Choroid plexus epithelial cell (primary cell): Measurements from ENCODE around the gene SPATA1.

Source experiments
- DNase-seq: peaks from one replicate; pipeline ENCODE4 v3.0.0-alpha.2; 2010; ENCODE audit warnings: low read depth
- H3K4me3 ChIP-seq: 2 replicates; pipeline ENCODE4 v1.5.1; 2011; ENCODE audit warnings: low read depth, mild to moderate bottlenecking, control low read depth, low read length, moderate library complexity
- CTCF ChIP-seq: conservative IDR thresholded peaks from 2 replicates; pipeline ENCODE4 v1.5.1; 2011; ENCODE audit warnings: low read depth, mild to moderate bottlenecking, control low read depth, inconsistent platforms, low read length, moderate library complexity

The SPATA1 gene

DNA sequence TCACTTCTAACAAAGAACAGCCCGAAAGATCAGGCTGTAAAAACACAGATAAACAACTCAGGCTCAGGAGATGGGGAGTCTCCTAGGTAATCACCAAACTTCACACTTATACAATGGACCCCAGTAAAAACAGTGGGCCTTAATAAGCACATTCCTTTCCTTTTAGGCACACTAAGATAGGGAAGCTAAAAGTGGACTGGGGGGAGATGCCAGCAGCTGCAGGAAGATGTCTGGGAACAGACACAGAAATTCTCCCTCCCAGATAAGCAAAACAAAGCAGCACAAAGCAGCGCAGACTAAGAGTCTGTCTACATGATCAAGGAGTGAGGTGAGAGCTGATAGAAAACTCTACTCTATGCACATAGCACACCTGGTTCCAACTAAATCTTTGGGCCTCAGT, 97.0 kb downstream of the SPATA1 start:
- H3K4me3 ChIP-seq: no peak overlapping the region
- peak; percentile 50 for DNase-seq
- no peak for TF ChIP-seq CTCF

GRCh38 chr1:84603941-84604830, 98.0 kb downstream of the SPATA1 start:
- peak; percentile 53 for TF ChIP-seq CTCF
- no peak overlapping the region for H3K4me3 ChIP-seq
- peak; percentile 63 for DNase-seq

DNA sequence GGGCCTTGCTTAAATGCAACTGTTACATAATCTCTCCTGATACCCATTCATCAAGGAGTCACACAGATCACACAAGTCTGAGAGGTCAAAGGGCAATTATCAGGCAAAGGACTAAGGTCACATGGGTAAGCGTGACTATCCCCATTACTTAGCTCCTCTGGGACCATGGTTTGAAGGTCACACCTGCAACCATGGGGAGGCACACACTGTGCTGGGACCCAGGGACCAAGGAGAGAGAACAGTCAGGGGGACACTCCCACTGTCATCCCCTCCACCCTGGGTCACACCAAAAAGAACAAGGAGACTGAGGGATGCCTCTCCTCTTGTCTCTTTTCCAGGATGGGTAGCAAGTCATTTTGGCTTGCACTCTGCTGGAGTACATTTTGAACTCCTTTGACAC, 99.0 kb downstream of the SPATA1 start:
- DNase-seq: no peak
- H3K4me3 ChIP-seq: no peak overlapping the region
- TF ChIP-seq CTCF: no peak

DNA sequence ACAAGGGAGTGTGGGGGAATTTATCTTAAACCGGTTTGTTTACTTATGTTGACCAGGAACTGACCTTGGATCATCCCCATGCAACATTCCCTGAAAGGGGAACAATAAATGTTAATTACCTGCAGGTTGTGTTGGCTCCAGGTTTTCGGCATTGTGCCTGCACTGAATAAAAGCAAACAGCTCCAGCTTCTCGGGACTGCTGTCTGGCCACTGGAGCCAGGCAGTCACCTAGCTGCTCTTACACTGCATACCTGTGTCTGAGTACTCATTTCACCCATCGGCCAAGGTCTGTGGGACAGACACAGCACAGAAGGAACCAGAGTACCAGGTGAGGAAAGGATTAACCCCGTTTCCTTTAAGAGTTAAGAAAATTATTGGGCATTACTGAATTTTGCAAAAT, 100.8 kb downstream of the SPATA1 start:
- H3K4me3 ChIP-seq: no peak overlapping the region
- DNase-seq: no peak
- no peak for TF ChIP-seq CTCF

- H3K4me3 ChIP-seq: no peak overlapping the region
- DNase-seq: no peak
- TF ChIP-seq CTCF: no peak
These were observed 104.9 kb downstream of the SPATA1 start for GRCh38 chr1:84611091-84611490.

DNA sequence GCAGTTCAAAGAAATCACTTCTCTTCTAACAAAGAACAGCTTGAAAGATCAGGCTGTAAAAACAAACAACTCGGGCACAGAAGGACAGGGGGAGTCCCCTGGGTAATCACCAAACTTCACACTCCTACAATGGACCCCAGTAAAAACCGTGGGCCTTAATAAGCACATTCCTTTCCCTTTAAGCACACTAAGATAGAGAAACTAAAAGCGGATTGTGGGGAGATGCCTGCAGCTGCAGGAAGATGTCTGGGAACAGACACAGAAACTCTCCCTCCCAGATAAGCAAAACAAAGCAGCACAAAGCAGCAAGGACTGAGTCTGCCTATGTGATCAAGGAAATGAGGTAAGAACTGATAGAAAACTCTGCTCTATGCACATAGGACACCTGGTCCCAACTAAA, 105.6 kb downstream of the SPATA1 start:
- TF ChIP-seq CTCF: no peak
- peak; percentile 82 for DNase-seq

GRCh38 chr1:84613026-84613425, 106.8 kb downstream of the SPATA1 start:
- no peak overlapping the region for H3K4me3 ChIP-seq
- DNase-seq: peak; percentile 29
- TF ChIP-seq CTCF: no peak

More for the DNA sequence above, 105.6 kb downstream of the SPATA1 start:
- H3K4me3 ChIP-seq: peak overlapping the region; percentile 28
